ENCODE measurements around the gene RECK.

Gene RECK

DNA sequence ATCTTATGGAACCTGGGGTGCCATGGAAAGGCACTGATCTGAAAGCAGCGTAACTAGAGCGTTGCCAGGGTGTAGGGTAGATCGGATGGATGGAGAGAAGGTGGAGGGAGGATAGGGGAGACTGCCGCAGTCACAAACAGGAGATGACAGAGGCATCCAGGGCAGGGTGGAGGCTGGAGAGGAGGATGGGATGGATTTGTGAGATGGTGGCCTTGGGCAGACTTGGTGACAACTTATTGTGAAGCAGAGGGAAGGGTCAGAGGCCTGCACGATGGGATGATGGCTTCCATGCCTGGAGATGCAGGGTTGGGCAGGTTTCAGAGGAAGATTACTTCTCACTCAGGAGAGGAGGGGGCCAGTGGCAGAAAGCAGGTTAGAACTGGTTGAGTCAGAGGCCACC lies 102.2 kb downstream of the RECK start:
- TF ChIP-seq CTCF (IDR thresholded peaks at IDR 0.05; ENCODE audit: low read depth, low read length) = no peak
- no peak for DNase-seq (ENCODE audit: low read depth, low spot score)
- in situ Hi-C loops (cut with HindIII; ENCODE audit: low sequenced_read_pairs) = no loop called here
- no peak overlapping the region for H3K4me3 ChIP-seq (ENCODE audit: low read depth, low read length)

DNA sequence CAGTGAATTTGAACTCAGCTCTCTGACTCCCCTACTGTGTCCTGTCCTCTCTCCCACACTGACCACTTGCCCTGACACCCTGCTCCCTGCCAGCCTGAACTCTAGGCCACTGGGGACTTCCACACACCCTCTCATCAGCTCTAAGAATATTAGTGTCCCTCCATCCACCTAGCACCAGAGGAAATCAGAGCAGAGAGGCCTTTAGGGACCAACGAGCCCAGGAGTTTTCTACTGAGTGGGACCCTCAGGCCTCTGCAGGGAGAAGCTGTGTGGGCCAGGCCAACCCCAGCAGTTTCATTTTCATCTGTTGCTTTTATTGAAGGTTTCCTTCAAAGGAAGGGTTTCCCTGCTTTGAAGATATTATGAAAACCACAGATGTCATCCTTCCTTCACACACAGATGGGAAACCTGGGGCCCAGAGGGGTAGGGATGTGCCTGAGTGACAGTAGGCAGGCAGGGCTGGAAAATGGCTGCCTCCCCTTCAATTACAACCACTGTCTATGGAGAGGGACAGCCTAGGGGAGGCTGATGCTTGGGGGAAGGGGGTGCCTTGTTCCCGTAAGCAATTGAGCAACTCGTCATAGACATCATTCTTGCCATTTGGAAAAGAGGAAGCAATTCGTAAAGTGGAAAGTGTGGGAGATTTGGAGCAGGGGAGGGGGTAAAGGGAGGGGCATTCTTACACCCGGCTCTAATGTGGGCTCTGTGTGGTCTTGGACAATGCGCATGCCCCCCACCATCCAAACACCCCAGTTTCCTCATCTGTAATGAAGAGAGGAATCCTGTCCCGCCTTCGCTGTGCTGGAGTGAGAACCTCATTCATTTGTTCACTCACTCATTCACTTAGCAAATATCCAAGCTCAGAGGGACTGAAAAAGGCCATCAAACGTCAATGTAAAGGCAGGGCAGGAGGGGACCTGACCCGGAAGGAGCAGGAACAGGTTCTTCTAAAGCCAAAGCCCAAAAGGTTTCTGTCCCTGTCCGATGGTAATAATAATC lies 103.7 kb downstream of the RECK start:
- no peak overlapping the region for H3K4me3 ChIP-seq (ENCODE audit: low read depth, low read length)
- in situ Hi-C loops (cut with HindIII; ENCODE audit: low sequenced_read_pairs) = no loop called here
- DNase-seq (ENCODE audit: low read depth, low spot score) = no peak
- no peak for TF ChIP-seq CTCF (IDR thresholded peaks at IDR 0.05; ENCODE audit: low read depth, low read length)

DNA sequence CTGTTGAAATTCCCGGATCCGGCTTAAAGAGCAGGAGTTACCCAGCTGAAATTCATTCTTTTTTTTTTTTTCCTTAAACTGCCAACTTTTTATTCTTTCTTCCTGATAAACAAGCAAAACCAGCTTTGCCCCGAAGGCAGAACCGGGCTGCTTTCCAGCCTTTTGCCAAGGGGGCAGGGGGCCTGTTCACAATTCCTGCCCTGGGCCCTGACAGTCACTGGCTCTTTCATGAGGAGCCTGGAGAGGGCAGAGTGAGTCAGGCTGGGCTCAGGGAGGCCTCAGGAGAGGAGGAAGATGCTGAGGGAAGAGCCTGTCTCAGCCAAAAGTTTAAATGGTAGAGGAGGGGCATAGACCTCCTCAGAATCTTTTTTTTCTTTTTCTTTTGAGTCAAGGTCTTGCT lies 104.6 kb downstream of the RECK start:
- in situ Hi-C loops (cut with HindIII; ENCODE audit: low sequenced_read_pairs) = no loop called here
- no peak overlapping the region for H3K4me3 ChIP-seq (ENCODE audit: low read depth, low read length)
- TF ChIP-seq CTCF (IDR thresholded peaks at IDR 0.05; ENCODE audit: low read depth, low read length) = peak; percentile 68
- no peak for DNase-seq (ENCODE audit: low read depth, low spot score)

GRCh38 chr9:36141761-36142160 lies 105.0 kb downstream of the RECK start:
- no peak for DNase-seq (ENCODE audit: low read depth, low spot score)
- in situ Hi-C loops (cut with HindIII; ENCODE audit: low sequenced_read_pairs) = no loop called here
- no peak overlapping the region for H3K4me3 ChIP-seq (ENCODE audit: low read depth, low read length)
- TF ChIP-seq CTCF (IDR thresholded peaks at IDR 0.05; ENCODE audit: low read depth, low read length) = no peak

DNA sequence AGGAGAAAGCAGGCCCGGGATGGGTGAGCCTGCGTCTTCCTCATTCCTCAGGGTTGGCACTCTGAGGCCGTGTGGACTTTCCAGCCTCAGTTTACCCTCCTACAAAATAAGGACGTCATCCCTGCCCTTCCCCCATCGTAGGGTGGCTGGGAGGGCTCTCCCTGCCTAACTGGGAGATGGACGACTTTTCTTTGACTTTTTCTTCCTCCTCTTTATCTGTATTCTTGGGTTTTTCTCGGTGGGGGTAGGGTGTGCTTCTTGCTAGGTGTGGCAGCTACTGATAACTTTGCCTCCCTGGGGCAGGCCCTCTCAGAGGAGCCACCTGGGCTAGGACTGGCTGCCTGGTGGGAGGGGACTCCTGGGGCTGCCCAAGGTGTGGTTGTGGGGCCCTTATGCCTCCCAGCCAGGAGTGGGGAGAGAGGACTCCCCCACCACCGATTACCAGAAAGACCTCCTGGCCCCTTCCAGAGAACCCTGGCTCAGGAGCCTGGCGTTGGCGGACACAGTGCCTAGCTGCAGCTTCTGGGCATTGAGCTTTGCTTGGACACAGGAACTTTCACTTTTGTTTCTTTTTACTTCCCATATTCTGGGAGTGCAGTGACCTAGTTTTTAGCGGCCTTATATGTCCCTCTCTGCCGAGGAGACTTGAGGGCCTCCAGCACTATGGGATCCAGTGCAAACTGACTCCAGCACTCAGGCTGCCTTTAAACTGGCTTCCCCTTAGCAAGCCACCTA lies 106.0 kb downstream of the RECK start:
- in situ Hi-C loops (cut with HindIII; ENCODE audit: low sequenced_read_pairs) = no loop called here
- H3K4me3 ChIP-seq (ENCODE audit: low read depth, low read length) = no peak overlapping the region
- DNase-seq (ENCODE audit: low read depth, low spot score) = no peak
- TF ChIP-seq CTCF (IDR thresholded peaks at IDR 0.05; ENCODE audit: low read depth, low read length) = no peak

GRCh38 chr9:36143245-36143641 lies 106.5 kb downstream of the RECK start:
- TF ChIP-seq CTCF (IDR thresholded peaks at IDR 0.05; ENCODE audit: low read depth, low read length) = no peak
- H3K4me3 ChIP-seq (ENCODE audit: low read depth, low read length) = no peak overlapping the region
- DNase-seq (ENCODE audit: low read depth, low spot score) = no peak
- in situ Hi-C loops (cut with HindIII; ENCODE audit: low sequenced_read_pairs) = no loop called here

All from astrocyte of the spinal cord (primary cell).